ENCODE data around the gene A3GALT2.

GRCh38 chr1:33363470-33363861 is 42.6 kb upstream of the A3GALT2 start:
- TF ChIP-seq CTCF (IDR thresholded peaks at IDR 0.05) (no peak), POLR2A (IDR thresholded peaks at IDR 0.05) (no peak)

Measured in ovary (tissue), 3 donors.